Endometrial microvascular endothelial cells (primary cell): Measurements from ENCODE around the gene ERC1. TPM values are rescaled to one million over a fixed set of nuclear protein-coding genes. Genes with fewer than 3 reads are reported as not detected.

Experiments used
- in situ Hi-C: cut with HindIII; loops from 2 replicates; pipeline ENCODE4 v1.10.0; 2017; ENCODE audit warnings: low sequenced_read_pairs, low pct_unique_long_range_greater_than_20kb; ENCODE audit errors: inconsistent ontology term
- total RNA-seq: library from RNA; depleted of rRNA; stranded (reverse); fragments of >200 nt; gene quantifications from one replicate; pipeline ENCODE4 v1.2.3, GENCODE V29; 2015; ENCODE audit errors: inconsistent ontology term

The ERC1 gene
- total RNA-seq, 1 donor from 2014 or later, result 13.1 TPM

- in situ Hi-C loops, result no loop called here
Measured at GRCh38 chr12:1056390-1056789, 65.4 kb downstream of the ERC1 start.

- in situ Hi-C loops, result no loop called here
Measured at GRCh38 chr12:1058423-1058822, 67.4 kb downstream of the ERC1 start.

- in situ Hi-C loops, result no loop called here
Measured at GRCh38 chr12:1059162-1059561, 68.1 kb downstream of the ERC1 start.

- in situ Hi-C loops, result no loop called here
Measured at GRCh38 chr12:1063852-1064251, 72.8 kb downstream of the ERC1 start.

- in situ Hi-C loops, result no loop called here
Measured at GRCh38 chr12:1064317-1064716, 73.3 kb downstream of the ERC1 start.

GRCh38 chr12:1065629-1066028 is 74.6 kb downstream of the ERC1 start:
- in situ Hi-C loops, result no loop called here

- in situ Hi-C loops, result no loop called here
Measured at GRCh38 chr12:1069846-1070245, 78.8 kb downstream of the ERC1 start.

GRCh38 chr12:1071182-1071581 is 80.2 kb downstream of the ERC1 start:
- in situ Hi-C loops, result no loop called here

GRCh38 chr12:1073652-1074051 is 82.6 kb downstream of the ERC1 start:
- in situ Hi-C loops, result no loop called here

GRCh38 chr12:1077036-1077803 is 86.2 kb downstream of the ERC1 start:
- in situ Hi-C loops, result no loop called here

- in situ Hi-C loops, result no loop called here
Measured at GRCh38 chr12:1078002-1078401, 87.0 kb downstream of the ERC1 start.

- in situ Hi-C loops, result no loop called here
Measured at GRCh38 chr12:1080520-1081223, 89.6 kb downstream of the ERC1 start.

- in situ Hi-C loops, result no loop called here
Measured at GRCh38 chr12:1083151-1083888, 92.3 kb downstream of the ERC1 start.

- in situ Hi-C loops, result no loop called here
Measured at GRCh38 chr12:1083889-1084262, 92.9 kb downstream of the ERC1 start.

GRCh38 chr12:1091350-1091749 is 100.3 kb downstream of the ERC1 start:
- in situ Hi-C loops, result no loop called here

GRCh38 chr12:1093166-1093751 is 102.2 kb downstream of the ERC1 start:
- in situ Hi-C loops, result no loop called here

GRCh38 chr12:1094714-1095113 is 103.7 kb downstream of the ERC1 start:
- in situ Hi-C loops, result no loop called here

- in situ Hi-C loops, result no loop called here
Measured at GRCh38 chr12:1099158-1099557, 108.1 kb downstream of the ERC1 start.

- in situ Hi-C loops, result loop anchor here (25.0 kb wide), 2 partner anchors 162 to 463 kb away; partner anchors contain the start of gene RAD52
Measured at GRCh38 chr12:1099618-1100017, 108.6 kb downstream of the ERC1 start.
